ENCODE measurements around the gene MESP1. TPM values are rescaled to one million over a fixed set of nuclear protein-coding genes. Genes with fewer than 3 reads are reported as not detected.

The MESP1 gene
- polyA plus RNA-seq, 1 donor (not counting 4 experiments of a cell fraction or from before 2014, with no cell fraction given): not detected

DNA sequence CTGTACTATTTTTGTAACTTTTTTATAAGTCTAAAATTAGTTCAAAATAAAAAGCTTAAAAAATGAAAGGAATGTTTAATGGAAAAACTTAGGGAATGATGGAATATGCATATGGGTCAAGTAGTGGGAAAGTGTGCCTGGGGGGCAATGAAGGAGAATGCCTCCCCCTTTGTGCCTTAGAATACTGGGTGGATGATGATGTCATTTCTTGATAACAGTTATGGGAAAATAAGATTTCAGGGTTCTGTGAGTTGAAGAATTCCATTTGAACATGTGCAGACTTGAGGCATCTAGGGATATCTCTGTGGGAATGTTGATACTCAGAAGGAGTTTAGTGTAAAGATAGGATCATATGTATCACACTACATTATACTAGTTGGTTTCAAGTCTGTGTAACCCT is 46.6 kb downstream of the MESP1 start:
- no peaks in the 10 kb centered on the region for H4K20me1 ChIP-seq (ENCODE audit: control insufficient read depth, extremely low read depth, insufficient read depth, low read length)
- FAIRE-seq (no peak), DNase-seq (ENCODE audit: low read depth, low spot score) (no peak)
- no peaks in the 10 kb centered on the region for H3K4me1 ChIP-seq (ENCODE audit: control insufficient read depth, extremely low read depth, insufficient read depth, low read length)
- TF ChIP-seq EZH2 (IDR thresholded peaks at IDR 0.05; ENCODE audit: low read length): no peak
- TF ChIP-seq, protein P1, sequence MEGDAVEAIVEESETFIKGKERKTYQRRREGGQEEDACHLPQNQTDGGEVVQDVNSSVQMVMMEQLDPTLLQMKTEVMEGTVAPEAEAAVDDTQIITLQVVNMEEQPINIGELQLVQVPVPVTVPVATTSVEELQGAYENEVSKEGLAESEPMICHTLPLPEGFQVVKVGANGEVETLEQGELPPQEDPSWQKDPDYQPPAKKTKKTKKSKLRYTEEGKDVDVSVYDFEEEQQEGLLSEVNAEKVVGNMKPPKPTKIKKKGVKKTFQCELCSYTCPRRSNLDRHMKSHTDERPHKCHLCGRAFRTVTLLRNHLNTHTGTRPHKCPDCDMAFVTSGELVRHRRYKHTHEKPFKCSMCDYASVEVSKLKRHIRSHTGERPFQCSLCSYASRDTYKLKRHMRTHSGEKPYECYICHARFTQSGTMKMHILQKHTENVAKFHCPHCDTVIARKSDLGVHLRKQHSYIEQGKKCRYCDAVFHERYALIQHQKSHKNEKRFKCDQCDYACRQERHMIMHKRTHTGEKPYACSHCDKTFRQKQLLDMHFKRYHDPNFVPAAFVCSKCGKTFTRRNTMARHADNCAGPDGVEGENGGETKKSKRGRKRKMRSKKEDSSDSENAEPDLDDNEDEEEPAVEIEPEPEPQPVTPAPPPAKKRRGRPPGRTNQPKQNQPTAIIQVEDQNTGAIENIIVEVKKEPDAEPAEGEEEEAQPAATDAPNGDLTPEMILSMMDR (optimal IDR thresholded peaks at IDR 0.05 in 1 of 3, IDR thresholded peaks at IDR 0.05 in 1 of 3, conservative IDR thresholded peaks at IDR 0.05 in 1 of 3; ENCODE audit: extremely low read depth in 1 of 3, insufficient read depth in 2 of 3, low read length in 3 of 3): no peak
- H3K9me1 ChIP-seq (ENCODE audit: control insufficient read depth, extremely low read depth, insufficient read depth, low read length): no peaks in the 10 kb centered on the region
- H3K9me3 ChIP-seq (ENCODE audit: control insufficient read depth, low read depth, low read length): no peaks in the 10 kb centered on the region
- dilution Hi-C loops (cut with MboI; ENCODE audit: extremely low pct_ligation_motif_present, low sequenced_read_pairs): loop anchor here (25.0 kb wide), 1 partner anchor 92 kb away; no protein-coding TSS in a partner anchor
- H3K4me3 ChIP-seq (ENCODE audit: control insufficient read depth in 2 of 3, extremely low read depth in 1 of 3, insufficient read depth in 2 of 3, low read depth in 1 of 3, low read length in 3 of 3): no peak overlapping the region
- no peak overlapping the region for H2AFZ ChIP-seq (ENCODE audit: control insufficient read depth, low read length)
- no peak overlapping the region for H3K9ac ChIP-seq (ENCODE audit: control insufficient read depth, extremely low read depth, insufficient read depth, low read length)
- H3K4me2 ChIP-seq (ENCODE audit: control insufficient read depth, extremely low read depth, insufficient read depth, low read depth, low read length): no peak overlapping the region
- H3K79me2 ChIP-seq (ENCODE audit: control insufficient read depth, insufficient read depth, low read length): no peaks in the 10 kb centered on the region
- no peak overlapping the region for H3K27ac ChIP-seq (ENCODE audit: control insufficient read depth, insufficient read depth, low read length)
- H3K36me3 ChIP-seq (ENCODE audit: control insufficient read depth in 2 of 2, extremely low read depth in 1 of 2, insufficient read depth in 2 of 2, low read length in 2 of 2): no peaks in the 10 kb centered on the region
- no peaks in the 10 kb centered on the region for H3K27me3 ChIP-seq (ENCODE audit: control insufficient read depth, extremely low read depth, insufficient read depth, low read length)

Small RNAs within 50 kb of the gene (small RNA-seq; reads per million reads assigned to genes)
- gene RNU6-132P (ENCODE audit: insufficient read length in 3 of 3, low read depth in 3 of 3, low replicate concordance in 1 of 3): 0 to 0.75 (median 0) reads per million in 3 experiments

Other genes with a start within 250 kb of the MESP1 start
- gene TICRR, start 175.8 kb downstream of the MESP1 start, polyA plus RNA-seq: 0.82 to 4.0 TPM (median 2.9 TPM) in 3 replicates
- gene KIF7, start 95.8 kb downstream of the MESP1 start, polyA plus RNA-seq: 0.54 to 0.82 TPM (median 0.75 TPM) in 3 replicates
- gene PLIN1, start 71.9 kb downstream of the MESP1 start, polyA plus RNA-seq: 0.24 to 0.30 TPM in 2 of 3 replicates, not detected in the other
- gene PEX11A, start 60.5 kb downstream of the MESP1 start, polyA plus RNA-seq: 4.0 to 6.0 TPM (median 5.9 TPM) in 3 replicates
- 0.05 to 0.08 TPM in 2 of 3 replicates, not detected in the other for gene WDR93, start 60.4 kb downstream of the MESP1 start, polyA plus RNA-seq
- gene MESP2, start 25.1 kb upstream of the MESP1 start, polyA plus RNA-seq: 0.16 to 0.39 TPM (median 0.22 TPM) in 3 replicates
- gene ANPEP, start 63.6 kb upstream of the MESP1 start, polyA plus RNA-seq: 0.59 to 5.2 TPM (median 1.00 TPM) in 3 replicates
- gene AP3S2, start 142.7 kb upstream of the MESP1 start, polyA plus RNA-seq: 22.9 to 39.2 TPM (median 34.6 TPM) in 3 replicates
- 6.2 to 10.1 TPM (median 9.0 TPM) in 3 replicates for gene ARPIN, start 161.7 kb upstream of the MESP1 start, polyA plus RNA-seq